Neural progenitor cell (in vitro differentiated cells): ENCODE results near the gene FADS1. TPM values are rescaled to one million over a fixed set of nuclear protein-coding genes. Genes with fewer than 3 reads are reported as not detected.

Source experiments
- DNase-seq: peaks from one replicate; pipeline ENCODE4 v3.0.0-alpha.2; 2016; ENCODE audit warnings: low spot score
- H2AFZ ChIP-seq: fragments of 200-600 bp; sonication (generic); replicated peaks from 2 replicates; pipeline ENCODE4 v1.6.1; 2016; ENCODE audit warnings: antibody characterized with exemption
- H3F3A ChIP-seq: fragments of 200-600 bp; sonication (generic); 2 replicates; pipeline ENCODE4 v1.6.1; 2016; ENCODE audit warnings: antibody characterized with exemption, low read depth
- H3K27ac ChIP-seq: fragments of 200-600 bp; sonication (generic); 2 replicates; pipeline ENCODE4 v1.5.1; 2016; ENCODE audit warnings: mild to moderate bottlenecking
- H3K27me3 ChIP-seq: fragments of 200-600 bp; sonication (generic); 2 replicates; pipeline ENCODE4 v1.6.1; 2016; ENCODE audit warnings: mild to moderate bottlenecking, moderate library complexity
- H3K36me3 ChIP-seq: fragments of 200-600 bp; sonication (generic); 2 replicates; pipeline ENCODE4 v1.5.1; 2016
- H3K4me1 ChIP-seq: fragments of 200-600 bp; sonication (generic); 2 replicates; pipeline ENCODE4 v1.6.1; 2016; ENCODE audit warnings: mixed run types
- H3K4me2 ChIP-seq: fragments of 200-600 bp; sonication (generic); 2 replicates; pipeline ENCODE4 v1.6.1; 2016
- H3K4me3 ChIP-seq: fragments of 200-600 bp; sonication (generic); 2 replicates; pipeline ENCODE4 v1.5.1; 2016
- H3K79me2 ChIP-seq: fragments of 200-600 bp; sonication (generic); 2 replicates; pipeline ENCODE4 v1.6.1; 2016; ENCODE audit warnings: low read depth
- H3K9ac ChIP-seq: fragments of 200-600 bp; sonication (generic); 2 replicates; pipeline ENCODE4 v1.6.1; 2016
- H3K9me3 ChIP-seq: fragments of 200-600 bp; sonication (generic); 2 replicates; pipeline ENCODE4 v1.5.1; 2016; ENCODE audit warnings: low read depth
- H4K20me1 ChIP-seq: fragments of 200-600 bp; sonication (generic); 2 replicates; pipeline ENCODE4 v1.6.1; 2016; ENCODE audit warnings: low read depth
- H3K27ac Mint-ChIP-seq: 3 replicates; pipeline ENCODE4 v1.8.0; 2021; ENCODE audit warnings: mixed read lengths
- H3K27me3 Mint-ChIP-seq: 2 replicates; pipeline ENCODE4 v1.8.0; 2022; ENCODE audit warnings: low read depth, mild to moderate bottlenecking, inconsistent platforms, moderate library complexity, mixed read lengths; ENCODE audit not compliant: insufficient read depth
- H3K36me3 Mint-ChIP-seq: 3 replicates; pipeline ENCODE4 v1.8.0; 2021; ENCODE audit warnings: mixed read lengths
- H3K4me1 Mint-ChIP-seq: 3 replicates; pipeline ENCODE4 v1.8.0; 2021; ENCODE audit warnings: mixed read lengths
- H3K4me3 Mint-ChIP-seq: 3 replicates; pipeline ENCODE4 v1.8.0; 2021; ENCODE audit warnings: mild to moderate bottlenecking, moderate library complexity, mixed read lengths
- H3K9me3 Mint-ChIP-seq: 3 replicates; pipeline ENCODE4 v1.8.0; 2020; ENCODE audit warnings: mixed read lengths
- CTCF ChIP-seq: fragments of 200-600 bp; sonication (generic); IDR thresholded peaks from 2 replicates; pipeline ENCODE4 v1.5.1; 2017; ENCODE audit warnings: antibody characterized with exemption, mild to moderate bottlenecking
- EZH2 ChIP-seq: fragments of 200-600 bp; sonication (generic); IDR thresholded peaks from 2 replicates; pipeline ENCODE4 v1.6.1; 2017; ENCODE audit warnings: antibody characterized with exemption, mild to moderate bottlenecking, moderate library complexity
- EZH2phosphoT487 ChIP-seq: fragments of 200-600 bp; sonication (generic); IDR thresholded peaks from 2 replicates; pipeline ENCODE4 v1.6.1; 2017; ENCODE audit warnings: antibody characterized with exemption
- total RNA-seq: library from RNA; depleted of rRNA; stranded (reverse); fragments of >200 nt; gene quantifications from 2 replicates; pipeline ENCODE4 v1.2.3, GENCODE V29; 2015; ENCODE audit warnings: low replicate concordance

The FADS1 gene
- total RNA-seq, 1 donor from 2014 or later = 163 TPM

DNA sequence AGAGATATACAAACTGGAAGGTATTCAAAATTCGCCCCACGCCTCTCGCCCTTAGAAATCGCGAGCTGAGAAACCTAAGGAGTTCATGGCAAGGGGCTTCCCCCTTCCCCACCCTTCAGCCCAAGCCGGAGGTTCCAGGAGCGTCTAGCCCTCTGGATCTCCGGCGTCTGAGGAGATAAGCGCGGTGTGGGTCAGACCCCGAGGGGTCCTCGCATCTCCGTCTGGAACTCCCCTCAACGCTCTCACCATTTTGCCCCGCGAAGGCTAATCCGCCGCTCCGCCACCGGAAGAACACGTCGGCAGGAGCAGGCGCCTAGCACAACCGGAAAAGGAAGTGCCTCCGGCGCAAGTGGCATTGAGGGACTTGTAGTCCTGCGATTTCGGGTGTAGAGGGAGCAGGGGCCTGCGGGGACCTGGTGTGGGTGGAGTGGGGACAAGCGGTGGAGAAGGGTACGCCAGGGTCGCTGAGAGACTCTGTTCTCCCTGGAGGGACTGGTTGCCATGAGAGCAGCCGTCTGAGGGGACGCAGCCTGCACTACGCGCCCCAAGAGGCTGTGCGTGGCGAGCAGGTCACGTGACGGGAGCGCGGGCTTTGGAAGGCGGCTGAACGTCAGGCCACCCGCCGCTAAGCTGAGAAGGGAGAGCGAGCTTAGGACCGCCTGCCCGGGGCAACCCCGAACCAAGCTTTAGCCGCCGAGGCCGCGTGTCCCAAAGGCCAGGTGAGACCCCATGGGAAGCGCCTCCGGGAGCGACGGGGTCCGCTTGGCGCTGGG is 24.3 kb downstream of the FADS1 start, which contains the start of the genes FEN1 and TMEM258:
Gene FEN1 (plus strand): TSS at position 602 of the 773 bp plus-strand sequence. CDS start 2,451 bp downstream, outside the sequence.
Gene TMEM258 (minus strand): TSS at position 290 of the 773 bp plus-strand sequence. CDS start 41 bp downstream, at position 249.
- Mint-ChIP-seq H3K36me3 (peaks cover 24% of the 10 kb centered on the region), H3K9me3 (no peaks in the 10 kb centered on the region), H3K4me1 (peaks cover 26% of the 10 kb centered on the region), H3K4me3 (peak within 1 kb of the TSS; percentile 94), H3K27ac (peak within 1 kb of the TSS; percentile 100), H3K27me3 (peaks cover 5% of the 10 kb centered on the region)
- H3K36me3 ChIP-seq = no peaks in the 10 kb centered on the region
- H3F3A ChIP-seq = peaks cover 46% of the 10 kb centered on the region
- peak within 1 kb of the TSS; percentile 95 for H2AFZ ChIP-seq
- peaks cover 19% of the 10 kb centered on the region for H3K4me1 ChIP-seq
- DNase-seq = peak; percentile 96
- TF ChIP-seq EZH2 = no peak
- no peak for TF ChIP-seq CTCF
- peak within 1 kb of the TSS; percentile 96 for H3K9ac ChIP-seq
- H4K20me1 ChIP-seq = peaks cover 30% of the 10 kb centered on the region
- H3K79me2 ChIP-seq = peaks cover 67% of the 10 kb centered on the region
- H3K27ac ChIP-seq = peak within 1 kb of the TSS; percentile 98
- peak within 1 kb of the TSS; percentile 87 for H3K4me2 ChIP-seq
- H3K4me3 ChIP-seq = peak within 1 kb of the TSS; percentile 82
- no peaks in the 10 kb centered on the region for H3K27me3 ChIP-seq
- H3K9me3 ChIP-seq = no peaks in the 10 kb centered on the region

GRCh38 chr11:61791737-61792309 is 25.0 kb downstream of the FADS1 start:
- Histone ChIP-seq H3K9ac (peak overlapping the region; percentile 96), H3K79me2 (peaks cover 60% of the 10 kb centered on the region), H3K27ac (peak overlapping the region; percentile 98), H3K36me3 (no peaks in the 10 kb centered on the region), H3K4me2 (peak overlapping the region; percentile 87), H3F3A (peaks cover 39% of the 10 kb centered on the region), H3K4me3 (peak overlapping the region; percentile 82), H2AFZ (peak overlapping the region; percentile 95), H3K4me1 (peaks cover 19% of the 10 kb centered on the region), H3K9me3 (no peaks in the 10 kb centered on the region), H4K20me1 (peaks cover 30% of the 10 kb centered on the region), H3K27me3 (no peaks in the 10 kb centered on the region)
- TF ChIP-seq EZH2 (no peak), EZH2phosphoT487 (no peak), CTCF (peak; percentile 16)
- Mint-ChIP-seq H3K27me3 (peaks cover 2% of the 10 kb centered on the region), H3K27ac (peak overlapping the region; percentile 100), H3K4me3 (peak overlapping the region; percentile 94), H3K36me3 (peaks cover 24% of the 10 kb centered on the region), H3K9me3 (no peaks in the 10 kb centered on the region), H3K4me1 (peaks cover 20% of the 10 kb centered on the region)
- DNase-seq = peak; percentile 86

- no peak overlapping the region for H3K27ac ChIP-seq
These were observed 28.8 kb downstream of the FADS1 start for GRCh38 chr11:61787928-61788491.

More at GRCh38 chr11:61787928-61788491, 28.8 kb downstream of the FADS1 start:
- Histone ChIP-seq H3K36me3 (no peaks in the 10 kb centered on the region), H3K4me1 (peaks cover 6% of the 10 kb centered on the region), H3K79me2 (peaks cover 23% of the 10 kb centered on the region), H3K4me2 (no peak overlapping the region), H4K20me1 (peaks cover 16% of the 10 kb centered on the region), H2AFZ (no peak overlapping the region), H3K27me3 (no peaks in the 10 kb centered on the region), H3K9me3 (no peaks in the 10 kb centered on the region), H3K9ac (no peak overlapping the region), H3F3A (peaks cover 11% of the 10 kb centered on the region), H3K4me3 (no peak overlapping the region)
- TF ChIP-seq EZH2 = no peak
- peak; percentile 70 for TF ChIP-seq CTCF
- Mint-ChIP-seq H3K4me3 (no peak overlapping the region), H3K27ac (no peak overlapping the region), H3K4me1 (peaks cover 13% of the 10 kb centered on the region), H3K36me3 (peaks cover 20% of the 10 kb centered on the region), H3K27me3 (peaks cover 6% of the 10 kb centered on the region), H3K9me3 (no peaks in the 10 kb centered on the region)
- DNase-seq = peak; percentile 79
